Liver (tissue), 9 donors: ENCODE data around the gene CNNM2. TPM values are rescaled to one million over a fixed set of nuclear protein-coding genes. Genes with fewer than 3 reads are reported as not detected.
A peak's percentile ranks its signal among the peaks of the same experiment; 100 is the strongest.

Experiments
- DNase-seq: peaks from one replicate; pipeline ENCODE4 v3.0.0-alpha.2; 2017; ENCODE audit warnings: low spot score
- H3K27ac ChIP-seq, 2 donors: one replicate each; pipeline ENCODE4 v1.7.0; 2013; ENCODE audit warnings: inconsistent platforms in 2 of 2, low read length in 2 of 2, control low read depth in 1 of 2, low read depth in 1 of 2, mild to moderate bottlenecking in 1 of 2
- H3K27me3 ChIP-seq, 4 donors: one replicate each; pipeline versions ENCODE4 v1.6.1 to v1.7.0; 2013; ENCODE audit warnings: low read length in 3 of 4, inconsistent platforms in 1 of 4, mild to moderate bottlenecking in 1 of 4, moderate library complexity in 1 of 4; ENCODE audit not compliant: control insufficient read depth in 4 of 4, insufficient read depth in 4 of 4
- H3K36me3 ChIP-seq, 4 donors: one replicate each; pipeline versions ENCODE4 v1.6.1 to v1.7.0; 2013; ENCODE audit warnings: low read length in 3 of 4, mild to moderate bottlenecking in 3 of 4, low read depth in 1 of 4, moderate library complexity in 1 of 4; ENCODE audit not compliant: control insufficient read depth in 4 of 4, insufficient read depth in 3 of 4
- H3K4me1 ChIP-seq, 4 donors: one replicate each; pipeline versions ENCODE4 v1.6.1 to v1.7.0; 2013; ENCODE audit warnings: low read length in 3 of 4, mild to moderate bottlenecking in 3 of 4, moderate library complexity in 1 of 4; ENCODE audit not compliant: control insufficient read depth in 4 of 4, insufficient read depth in 4 of 4
- H3K4me3 ChIP-seq, 3 donors: one replicate each; pipeline versions ENCODE4 v1.6.1 to v1.7.0; 2013; ENCODE audit warnings: low read length in 3 of 3, control low read depth in 1 of 3, low read depth in 1 of 3, mild to moderate bottlenecking in 1 of 3
- H3K9ac ChIP-seq, 2 donors: one replicate each; pipeline ENCODE4 v1.7.0; 2013; ENCODE audit warnings: low read length in 2 of 2, mild to moderate bottlenecking in 2 of 2, moderate library complexity in 2 of 2, control low read depth in 1 of 2, low read depth in 1 of 2
- H3K9me3 ChIP-seq, 4 donors: one replicate each; pipeline versions ENCODE4 v1.6.1 to v1.7.0; 2013; ENCODE audit warnings: low read length in 3 of 4; ENCODE audit not compliant: control insufficient read depth in 4 of 4
- CTCF ChIP-seq: fragments of 150-350 bp; IDR thresholded peaks from 2 replicates; pipeline ENCODE4 v1.5.1; 2017; ENCODE audit warnings: improper control_type of control experiment, low read depth, low read length; ENCODE audit not compliant: missing input control
- EGR1 ChIP-seq, 2 donors: IDR thresholded peaks; 2 replicates each; pipeline ENCODE4 v1.6.1; 2016 to 2018; ENCODE audit warnings: antibody characterized with exemption in 2 of 2, low read depth in 2 of 2
- FOXA2 ChIP-seq: IDR thresholded peaks from 2 replicates; pipeline ENCODE4 v1.6.1; 2016; ENCODE audit warnings: antibody characterized with exemption
- GABPA ChIP-seq, 2 donors: IDR thresholded peaks in 1 of 2; conservative IDR thresholded peaks in 1 of 2; 2 replicates each; pipeline ENCODE4 v1.6.1; 2016; ENCODE audit warnings: antibody characterized with exemption in 2 of 2, mild to moderate bottlenecking in 1 of 2, moderate library complexity in 1 of 2
- HNF4A ChIP-seq, 2 donors: conservative IDR thresholded peaks; 2 replicates each; pipeline ENCODE4 v1.6.1; 2016; ENCODE audit warnings: antibody characterized with exemption in 2 of 2, mild to moderate bottlenecking in 2 of 2
- JUND ChIP-seq, 2 donors: IDR thresholded peaks; 2 replicates each; pipeline ENCODE4 v1.6.1; 2016; ENCODE audit warnings: antibody characterized with exemption in 2 of 2
- NR2F2 ChIP-seq: IDR thresholded peaks from 2 replicates; pipeline ENCODE4 v1.6.1; 2016; ENCODE audit warnings: antibody characterized with exemption
- RAD21 ChIP-seq, 2 donors: IDR thresholded peaks; 2 replicates each; pipeline ENCODE4 v1.6.1; 2016; ENCODE audit warnings: antibody characterized with exemption in 2 of 2, mild to moderate bottlenecking in 2 of 2
- SP1 ChIP-seq: IDR thresholded peaks from 2 replicates; pipeline ENCODE4 v1.6.1; 2018; ENCODE audit warnings: antibody characterized with exemption, mild to moderate bottlenecking
- TAF1 ChIP-seq: conservative IDR thresholded peaks from 2 replicates; pipeline ENCODE4 v1.6.1; 2016; ENCODE audit warnings: antibody characterized with exemption, mild to moderate bottlenecking
- WGBS: extraction: QIAGEN DNeasy Blood & Tissue Kit; methylation state at CpG from one replicate; pipeline ENCODE4 v1.1.7; 2013; 5-methylcytosine and 5-hydroxymethylcytosine counted together
- polyA plus RNA-seq, 2 donors: library from polyadenylated mRNA; stranded (reverse) in 1 of 2; unstranded in 1 of 2; fragments of 200-250 nt in 1 of 2; fragments of >200 nt in 1 of 2; fragmentation: Nextera tagmentation in 1 of 2; extraction: Ambion mirVana in 1 of 2; gene quantifications; one replicate each; pipeline versions ENCODE4 v1.2.1 to v1.2.3, GENCODE V29; 2013 to 2015
- total RNA-seq, 2 donors: library from RNA; depleted of rRNA; stranded (reverse); fragments of >200 nt; gene quantifications; one replicate each; pipeline ENCODE4 v1.2.3, GENCODE V29; 2014
- TF ChIP-seq, protein P1 (sequence below): IDR thresholded peaks from 2 replicates; pipeline ENCODE4 v1.6.1; 2016; ENCODE audit warnings: antibody characterized with exemption
- TF ChIP-seq, protein P2 (sequence below): IDR thresholded peaks from 2 replicates; pipeline ENCODE4 v1.6.1; 2016; ENCODE audit warnings: antibody characterized with exemption
- TF ChIP-seq, protein P3 (sequence below): IDR thresholded peaks from 2 replicates; pipeline ENCODE4 v1.6.1; 2016; ENCODE audit warnings: antibody characterized with exemption
- donor health status: healthy.
- donor health status: healthy.
- donor health status: healthy.
- donor health status: healthy.
- donor health status: healthy.

The CNNM2 gene
- total and polyA plus RNA-seq, 4 donors = 2.0 to 10.8 (median 6.9) TPM

- no peaks in the 10 kb centered on the region for H3K27me3 ChIP-seq
Observed at GRCh38 chr10:103110407-103110806, 192.3 kb downstream of the CNNM2 start.

GRCh38 chr10:103111031-103111917, 193.2 kb downstream of the CNNM2 start:
- peaks cover 0 to 3% (median 0%) of the 10 kb centered on the region in 4 donors for H3K36me3 ChIP-seq

More at GRCh38 chr10:103110407-103110806, 192.3 kb downstream of the CNNM2 start:
- H3K4me3 ChIP-seq = no peak overlapping the region
- no peak for DNase-seq
- H3K27ac ChIP-seq = no peak overlapping the region
- TF ChIP-seq, protein P1, sequence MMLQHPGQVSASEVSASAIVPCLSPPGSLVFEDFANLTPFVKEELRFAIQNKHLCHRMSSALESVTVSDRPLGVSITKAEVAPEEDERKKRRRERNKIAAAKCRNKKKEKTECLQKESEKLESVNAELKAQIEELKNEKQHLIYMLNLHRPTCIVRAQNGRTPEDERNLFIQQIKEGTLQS = no peak
- TF ChIP-seq HNF4A (conservative IDR thresholded peaks at IDR 0.05) (no peak), GABPA (IDR thresholded peaks at IDR 0.05 in 1 of 2, conservative IDR thresholded peaks at IDR 0.05 in 1 of 2) (no peak)
- peaks cover 7 to 27% (median 16%) of the 10 kb centered on the region in 4 donors for H3K4me1 ChIP-seq
- peaks cover 2 to 3% (median 3%) of the 10 kb centered on the region in 4 donors for H3K36me3 ChIP-seq
- H3K9ac ChIP-seq = no peak overlapping the region
- H3K9me3 ChIP-seq = no peaks in the 10 kb centered on the region

DNA sequence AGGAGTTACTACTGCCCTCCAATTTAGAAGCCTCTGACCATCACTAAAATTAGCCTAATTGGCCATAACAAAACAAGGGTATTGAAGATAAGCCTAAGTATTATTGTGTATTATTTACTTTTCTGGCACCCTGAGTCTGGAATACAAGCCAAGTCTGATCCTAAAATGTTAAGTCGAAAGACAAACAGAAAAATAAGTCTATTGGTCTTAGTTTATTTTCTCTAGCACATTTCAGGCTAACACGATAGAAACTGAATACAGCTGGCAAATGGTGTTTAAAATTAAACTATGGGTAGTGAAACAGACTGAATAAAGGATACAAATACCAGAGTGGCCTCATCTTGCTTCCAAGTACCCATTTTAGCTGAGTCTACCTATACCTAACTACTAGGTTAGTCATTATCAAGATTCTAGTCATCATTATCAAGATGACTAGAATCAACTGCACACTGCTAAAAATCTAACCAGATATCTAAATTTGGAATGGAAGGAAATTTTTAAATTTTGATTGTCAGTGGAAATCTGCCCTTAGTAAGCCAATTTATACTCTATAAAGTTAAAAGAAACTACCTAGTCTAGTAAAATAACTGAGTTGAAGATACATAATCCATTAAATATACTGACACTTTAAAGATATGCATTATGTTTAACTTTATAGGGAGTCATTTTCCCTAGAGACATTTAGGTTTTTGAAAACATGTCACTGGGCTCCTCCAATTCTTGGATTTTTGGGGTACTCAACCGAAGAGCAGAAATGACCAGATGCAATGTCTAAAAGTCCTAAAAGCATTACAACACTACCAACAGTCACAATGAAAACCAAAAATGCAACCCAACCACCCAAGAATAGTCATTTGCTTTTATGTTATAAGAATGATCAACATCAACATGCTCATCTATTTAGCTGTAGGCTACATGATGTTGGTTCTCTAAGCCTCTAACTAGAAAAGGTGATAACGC, 194.1 kb downstream of the CNNM2 start:
- Histone ChIP-seq H3K9me3 (no peaks in the 10 kb centered on the region), H3K36me3 (peaks cover 0 to 3% (median 0%) of the 10 kb centered on the region in 4 donors), H3K4me1 (peaks cover 7 to 27% (median 17%) of the 10 kb centered on the region in 4 donors), H3K27ac (peak overlapping the region in 1 of 2 donors; percentile 13), H3K27me3 (no peaks in the 10 kb centered on the region), H3K9ac (no peak overlapping the region), H3K4me3 (no peak overlapping the region)
- 67% methylated on average over 4 of the region's 4 CpGs for WGBS
- DNase-seq = no peak
- no peak for TF ChIP-seq SP1
- TF ChIP-seq NR2F2 = no peak
- no peak for TF ChIP-seq FOXA2
- no peak for TF ChIP-seq JUND (IDR thresholded peaks at IDR 0.05)
- no peak for TF ChIP-seq TAF1
- TF ChIP-seq, protein P2, sequence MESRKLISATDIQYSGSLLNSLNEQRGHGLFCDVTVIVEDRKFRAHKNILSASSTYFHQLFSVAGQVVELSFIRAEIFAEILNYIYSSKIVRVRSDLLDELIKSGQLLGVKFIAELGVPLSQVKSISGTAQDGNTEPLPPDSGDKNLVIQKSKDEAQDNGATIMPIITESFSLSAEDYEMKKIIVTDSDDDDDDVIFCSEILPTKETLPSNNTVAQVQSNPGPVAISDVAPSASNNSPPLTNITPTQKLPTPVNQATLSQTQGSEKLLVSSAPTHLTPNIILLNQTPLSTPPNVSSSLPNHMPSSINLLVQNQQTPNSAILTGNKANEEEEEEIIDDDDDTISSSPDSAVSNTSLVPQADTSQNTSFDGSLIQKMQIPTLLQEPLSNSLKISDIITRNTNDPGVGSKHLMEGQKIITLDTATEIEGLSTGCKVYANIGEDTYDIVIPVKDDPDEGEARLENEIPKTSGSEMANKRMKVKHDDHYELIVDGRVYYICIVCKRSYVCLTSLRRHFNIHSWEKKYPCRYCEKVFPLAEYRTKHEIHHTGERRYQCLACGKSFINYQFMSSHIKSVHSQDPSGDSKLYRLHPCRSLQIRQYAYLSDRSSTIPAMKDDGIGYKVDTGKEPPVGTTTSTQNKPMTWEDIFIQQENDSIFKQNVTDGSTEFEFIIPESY = no peak
- TF ChIP-seq HNF4A (conservative IDR thresholded peaks at IDR 0.05) = no peak
- no peak for TF ChIP-seq RAD21 (IDR thresholded peaks at IDR 0.05)
- TF ChIP-seq CTCF = no peak
- TF ChIP-seq, protein P1 = no peak

More at GRCh38 chr10:103111031-103111917, 193.2 kb downstream of the CNNM2 start:
- DNase-seq = no peak
- WGBS = 17% methylated on average over 2 of the region's 2 CpGs
- Histone ChIP-seq H3K4me3 (no peak overlapping the region), H3K9ac (peak overlapping the region in 1 of 2 donors; percentile 36), H3K27ac (no peak overlapping the region), H3K4me1 (peaks cover 7 to 27% (median 16%) of the 10 kb centered on the region in 4 donors), H3K27me3 (no peaks in the 10 kb centered on the region), H3K9me3 (no peaks in the 10 kb centered on the region)
- TF ChIP-seq HNF4A (conservative IDR thresholded peaks at IDR 0.05) (peak; percentile 3 to 34), EGR1 (IDR thresholded peaks at IDR 0.05; ENCODE audit: low read depth in 2 of 2) (no peak), GABPA (IDR thresholded peaks at IDR 0.05 in 1 of 2, conservative IDR thresholded peaks at IDR 0.05 in 1 of 2) (no peak), RAD21 (IDR thresholded peaks at IDR 0.05) (no peak), SP1 (peak; percentile 9)
- TF ChIP-seq, protein P2 = no peak
- TF ChIP-seq, protein P3, sequence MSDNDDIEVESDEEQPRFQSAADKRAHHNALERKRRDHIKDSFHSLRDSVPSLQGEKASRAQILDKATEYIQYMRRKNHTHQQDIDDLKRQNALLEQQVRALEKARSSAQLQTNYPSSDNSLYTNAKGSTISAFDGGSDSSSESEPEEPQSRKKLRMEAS = no peak
